Panc1 (cell line): ENCODE measurements around the gene BCL2.

Experiments
- CTCF ChIP-seq: fragments of 450-650 bp; IDR thresholded peaks from 2 replicates; pipeline ENCODE4 v1.5.1; 2017; ENCODE audit warnings: mild to moderate bottlenecking
- POLR2AphosphoS5 ChIP-seq: IDR thresholded peaks from 2 replicates; pipeline ENCODE4 v1.6.1; 2012; ENCODE audit warnings: mild to moderate bottlenecking, low read depth, low read length, moderate library complexity
- SIN3A ChIP-seq: IDR thresholded peaks from 2 replicates; pipeline ENCODE4 v1.6.1; 2012; ENCODE audit warnings: low read depth, mild to moderate bottlenecking, low read length, moderate library complexity, borderline replicate concordance; ENCODE audit not compliant: insufficient read depth
- TCF7L2 ChIP-seq: IDR thresholded peaks from 2 replicates; pipeline ENCODE4 v1.6.1; 2011; ENCODE audit warnings: mild to moderate bottlenecking, low read depth, low read length, inconsistent platforms

GRCh38 chr18:63287691-63288220 lies 31.8 kb downstream of the BCL2 start:
- no peak for TF ChIP-seq CTCF
- no peak for TF ChIP-seq POLR2AphosphoS5
- no peak for TF ChIP-seq SIN3A
- no peak for TF ChIP-seq TCF7L2
